Measurements from ENCODE around the gene ASB15. TPM values are rescaled to one million over a fixed set of nuclear protein-coding genes. Genes with fewer than 3 reads are reported as not detected.

Gene ASB15
- total and polyA plus RNA-seq, 7 donors, result not detected

GRCh38 chr7:123583821-123584220, 17.8 kb upstream of the ASB15 start:
- H3K4me3 ChIP-seq, result no peak overlapping the region
- 88% methylated on average over 4 of the region's 4 CpGs for WGBS, 2 donors
- H3K4me1 ChIP-seq, result no peaks in the 10 kb centered on the region
- no peak for DNase-seq
- H3K27me3 ChIP-seq, result no peaks in the 10 kb centered on the region
- no peak overlapping the region for H3K27ac ChIP-seq
- TF ChIP-seq POLR2AphosphoS5 (IDR thresholded peaks at IDR 0.05) (no peak), POLR2A (IDR thresholded peaks at IDR 0.05) (no peak), CTCF (IDR thresholded peaks at IDR 0.05) (no peak), EP300 (IDR thresholded peaks at IDR 0.05) (no peak)
- intact Hi-C loops (cut with DNase I), result loop anchor here (5.0 kb wide), 1 partner anchor 283 kb away; no protein-coding TSS in a partner anchor
- H3K9me3 ChIP-seq, result no peaks in the 10 kb centered on the region
- no peaks in the 10 kb centered on the region for H3K36me3 ChIP-seq

- Histone ChIP-seq H3K4me1 (no peaks in the 10 kb centered on the region), H3K27ac (no peak overlapping the region), H3K9me3 (no peaks in the 10 kb centered on the region), H3K36me3 (no peaks in the 10 kb centered on the region), H3K27me3 (no peaks in the 10 kb centered on the region), H3K4me3 (no peak overlapping the region)
- DNase-seq, result no peak
- TF ChIP-seq POLR2A (IDR thresholded peaks at IDR 0.05) (no peak), CTCF (IDR thresholded peaks at IDR 0.05) (no peak), POLR2AphosphoS5 (IDR thresholded peaks at IDR 0.05) (no peak), EP300 (IDR thresholded peaks at IDR 0.05) (no peak)
- intact Hi-C loops (cut with DNase I), result no loop called here
- WGBS, 2 donors, result 87 to 93% methylated on average over 2 of the region's 2 CpGs
These were observed 13.2 kb upstream of the ASB15 start for GRCh38 chr7:123588376-123588775.

- H3K9me3 ChIP-seq, result no peaks in the 10 kb centered on the region
- no peaks in the 10 kb centered on the region for H3K4me1 ChIP-seq
- WGBS, 2 donors, result 12 to 47% methylated on average over 10 of the region's 10 CpGs
These were observed 6.8 kb upstream of the ASB15 start for GRCh38 chr7:123594813-123595241.

GRCh38 chr7:123598657-123599056, 3.0 kb upstream of the ASB15 start:
- no peak overlapping the region for H3K4me3 ChIP-seq
- WGBS, 2 donors, result 77 to 79% methylated on average over 3 of the region's 3 CpGs
- no peaks in the 10 kb centered on the region for H3K9me3 ChIP-seq
- no peaks in the 10 kb centered on the region for H3K4me1 ChIP-seq
- no peak for DNase-seq
- no peaks in the 10 kb centered on the region for H3K36me3 ChIP-seq
- no peak for TF ChIP-seq EP300 (IDR thresholded peaks at IDR 0.05)
- H3K27me3 ChIP-seq, result no peaks in the 10 kb centered on the region
- intact Hi-C loops (cut with DNase I), result no loop called here
- no peak overlapping the region for H3K27ac ChIP-seq

More at GRCh38 chr7:123594813-123595241, 6.8 kb upstream of the ASB15 start:
- TF ChIP-seq POLR2AphosphoS5 (IDR thresholded peaks at IDR 0.05), result no peak
- TF ChIP-seq POLR2A (IDR thresholded peaks at IDR 0.05), result no peak
- no peak for TF ChIP-seq CTCF (IDR thresholded peaks at IDR 0.05)
- no peak for TF ChIP-seq EP300 (IDR thresholded peaks at IDR 0.05)
- Histone ChIP-seq H3K36me3 (no peaks in the 10 kb centered on the region), H3K4me3 (no peak overlapping the region), H3K27ac (no peak overlapping the region), H3K27me3 (no peaks in the 10 kb centered on the region)
- intact Hi-C loops (cut with DNase I), result no loop called here
- no peak for DNase-seq

GRCh38 chr7:123599766-123600165, 1.9 kb upstream of the ASB15 start:
- WGBS, 2 donors, result 88 to 94% methylated on average over 2 of the region's 2 CpGs
- intact Hi-C loops (cut with DNase I), result no loop called here
- no peak overlapping the region for H3K27ac ChIP-seq
- no peaks in the 10 kb centered on the region for H3K36me3 ChIP-seq
- no peak for TF ChIP-seq EP300 (IDR thresholded peaks at IDR 0.05)
- no peak for TF ChIP-seq CTCF (IDR thresholded peaks at IDR 0.05)
- TF ChIP-seq POLR2A (IDR thresholded peaks at IDR 0.05), result no peak
- no peak for TF ChIP-seq POLR2AphosphoS5 (IDR thresholded peaks at IDR 0.05)
- no peak overlapping the region for H3K4me3 ChIP-seq
- no peak for DNase-seq
- no peaks in the 10 kb centered on the region for H3K27me3 ChIP-seq
- no peaks in the 10 kb centered on the region for H3K4me1 ChIP-seq
- no peaks in the 10 kb centered on the region for H3K9me3 ChIP-seq

Measured in sigmoid colon (tissue), 7 donors.